Stimulated activated CD4-positive, alpha-beta T cell treated with anti-CD3 and anti-CD28 coated beads, TNF-alpha, amount 100 ng/mL, for 4 hours (primary cell): ENCODE data around the gene NBAS.

Experiments
- DNase-seq, 3 experiments: peaks; one replicate each; pipeline ENCODE4 v3.0.0-alpha.2; 2020; ENCODE audit warnings: low read depth in 3 of 3

NBAS gene

DNA sequence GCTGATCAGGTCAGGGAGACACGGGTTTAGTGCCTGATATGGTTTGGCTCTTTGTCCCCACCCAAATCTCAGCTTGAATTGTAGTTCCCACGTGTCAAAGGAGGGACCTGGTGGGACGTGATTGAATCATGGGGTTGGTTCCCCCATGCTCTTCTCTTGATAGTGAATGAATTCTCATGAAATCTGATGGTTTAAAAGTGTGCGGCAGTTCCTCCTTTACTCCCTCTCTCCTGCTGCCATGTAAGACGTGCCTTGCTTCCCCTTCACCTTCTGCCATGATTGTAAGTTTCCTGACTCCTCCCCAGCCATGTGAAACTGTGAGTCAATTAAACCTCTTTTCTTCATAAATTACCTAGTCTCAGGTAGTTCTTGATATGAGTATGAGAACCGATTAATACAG, 424.5 kb downstream of the NBAS start:
- no peak for DNase-seq

DNA sequence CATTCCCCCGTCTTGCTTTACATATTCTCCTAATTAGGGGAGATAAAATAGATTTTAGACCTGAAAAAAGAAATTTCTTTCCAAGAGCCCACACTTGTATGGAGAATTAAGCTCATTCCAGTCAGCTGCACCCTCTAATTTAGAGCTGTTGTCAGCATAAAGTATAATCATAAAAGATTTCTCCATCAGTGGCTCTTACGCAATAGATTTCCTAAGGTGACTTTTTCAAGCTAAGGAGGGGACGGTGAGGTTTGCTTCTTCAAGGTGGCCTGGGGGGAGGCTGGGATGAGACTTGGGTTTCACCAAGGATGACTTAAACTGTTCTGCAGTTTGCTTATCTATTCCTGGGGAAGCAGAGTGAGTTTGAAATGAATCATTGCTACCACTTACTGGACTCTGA, 426.2 kb downstream of the NBAS start:
- no peak for DNase-seq

DNA sequence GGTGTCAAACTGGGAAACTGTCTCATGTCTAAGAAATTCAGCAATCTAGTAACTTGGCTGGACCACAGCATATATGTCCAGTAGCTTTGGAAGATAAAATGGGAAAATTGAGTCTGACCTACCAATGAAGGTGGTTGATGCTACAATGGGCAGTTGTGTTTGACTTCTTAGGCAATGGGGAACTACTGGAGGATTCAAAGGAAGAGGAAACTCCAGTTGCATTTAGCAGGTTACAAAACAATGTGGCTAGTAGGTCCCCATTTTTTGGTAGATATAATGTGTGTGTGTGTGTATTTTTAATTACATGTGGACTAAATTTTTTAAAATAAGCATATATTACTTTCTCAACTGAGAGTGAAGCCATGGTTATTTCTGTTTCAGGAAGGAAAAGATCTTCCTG, 427.7 kb downstream of the NBAS start:
- no peak for DNase-seq

DNA sequence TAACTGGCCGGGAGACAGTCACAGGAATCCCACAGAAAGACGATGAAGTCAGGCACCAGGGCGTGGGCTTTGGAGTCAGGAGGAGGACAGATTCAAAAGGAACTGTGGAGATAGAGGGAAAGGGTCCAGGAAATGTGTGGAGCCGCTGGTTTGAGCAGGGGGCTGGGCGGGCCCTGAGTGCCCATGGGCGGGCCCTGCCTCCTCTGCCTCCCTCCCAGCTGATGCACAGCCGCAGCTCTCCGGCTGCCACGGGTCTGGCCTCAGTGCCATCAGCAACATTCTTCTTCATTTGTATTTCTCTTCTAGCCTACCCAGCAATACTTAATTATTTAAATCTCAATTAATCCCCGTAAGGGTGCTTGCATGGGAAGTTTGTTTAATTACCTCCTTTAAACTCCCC, 432.3 kb downstream of the NBAS start:
- no peak for DNase-seq

DNA sequence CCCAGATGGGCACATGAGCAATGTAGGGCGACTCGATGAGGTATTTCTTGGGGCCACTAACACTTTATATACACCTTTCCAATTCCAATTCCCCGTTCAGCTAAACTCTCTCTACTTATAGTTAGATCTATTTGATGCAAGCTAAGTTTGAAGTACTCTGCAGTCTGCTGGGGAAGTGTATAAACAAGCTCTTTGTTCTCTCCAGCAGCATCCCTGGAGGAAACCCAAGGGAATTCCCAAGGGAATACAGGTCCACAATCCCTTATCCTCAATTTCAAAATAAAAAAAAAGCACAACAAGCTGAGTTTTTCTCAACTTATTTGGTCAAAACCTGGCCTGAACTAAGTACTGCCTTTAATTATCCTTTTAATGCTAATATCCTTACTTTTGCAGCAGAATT, 433.3 kb downstream of the NBAS start:
- DNase-seq, result no peak

DNA sequence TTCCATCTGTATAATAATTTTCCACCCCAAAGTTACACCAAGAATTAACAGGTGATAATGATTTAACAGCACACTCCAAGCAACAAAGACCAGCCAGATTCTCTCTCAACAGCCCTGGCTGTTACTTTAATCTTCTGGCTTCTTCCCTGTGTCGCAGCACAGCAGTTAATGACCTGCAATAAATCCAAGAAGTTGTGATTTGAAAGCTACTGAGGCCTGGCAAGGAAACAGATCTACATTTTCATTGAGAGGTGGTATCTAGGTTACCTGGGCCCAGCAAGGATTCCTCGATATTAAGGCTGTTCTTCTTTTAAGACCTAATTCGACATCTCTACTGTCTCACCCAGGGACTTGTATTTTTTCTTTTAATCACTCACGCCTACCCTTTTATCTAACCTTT, 433.8 kb downstream of the NBAS start:
- DNase-seq, result no peak

DNA sequence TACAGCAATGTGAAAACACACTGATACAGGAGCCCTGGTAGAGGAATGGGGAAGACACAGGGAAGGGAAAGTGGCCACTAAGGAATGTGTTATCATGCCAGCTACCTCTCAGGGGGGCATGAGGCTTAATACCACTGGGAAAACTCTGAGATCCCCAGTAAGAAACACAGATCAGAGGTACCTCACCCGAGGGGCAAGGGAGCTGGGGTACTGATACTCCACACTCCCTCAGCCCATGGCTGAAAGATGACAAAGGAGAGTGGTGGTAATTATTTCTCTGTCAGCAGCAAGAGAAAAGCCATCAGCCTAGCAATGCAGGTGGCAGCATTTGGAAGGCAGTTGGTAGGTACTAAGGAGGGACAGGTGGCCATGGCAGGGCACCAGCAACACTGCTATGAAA, 434.8 kb downstream of the NBAS start:
- DNase-seq, result no peak

DNA sequence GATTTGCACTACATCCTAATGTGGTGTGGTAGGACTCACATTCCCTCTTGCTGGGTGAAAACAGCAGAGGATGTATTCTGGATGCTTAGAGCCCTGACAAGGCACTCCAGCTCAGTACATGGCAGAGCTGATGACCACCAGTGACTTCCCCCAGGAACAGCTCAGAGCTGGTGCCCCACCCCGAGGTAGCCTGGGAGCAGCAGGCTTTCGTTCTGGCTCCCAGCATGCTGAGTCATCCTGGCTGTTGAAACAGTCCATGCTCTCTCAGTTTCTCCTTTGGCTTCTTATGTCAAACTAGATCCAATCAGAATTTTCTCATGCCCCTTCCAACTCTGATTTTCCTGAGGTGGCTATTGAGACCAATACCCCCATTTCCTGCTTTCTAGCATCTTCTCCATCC, 438.2 kb downstream of the NBAS start:
- DNase-seq, result no peak

DNA sequence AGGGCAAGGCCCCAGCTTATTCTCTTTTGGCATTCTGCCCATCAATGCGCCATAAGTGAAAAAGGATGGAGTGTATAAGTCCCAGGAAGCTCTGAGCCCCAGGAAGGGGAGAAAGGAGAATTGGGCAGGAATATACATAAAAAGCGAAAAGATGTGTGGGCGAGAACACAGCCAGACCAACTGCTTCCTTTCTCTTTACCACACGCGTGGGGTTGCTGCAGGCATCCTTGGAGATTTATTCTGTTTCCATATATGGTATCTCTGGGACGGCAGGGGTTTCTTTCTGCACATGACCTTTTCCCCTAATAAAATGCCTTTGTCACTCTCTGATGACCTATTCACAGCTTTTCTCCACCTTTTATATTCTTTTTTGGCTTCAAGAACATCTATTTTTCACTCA, 440.5 kb downstream of the NBAS start:
- DNase-seq, result no peak

DNA sequence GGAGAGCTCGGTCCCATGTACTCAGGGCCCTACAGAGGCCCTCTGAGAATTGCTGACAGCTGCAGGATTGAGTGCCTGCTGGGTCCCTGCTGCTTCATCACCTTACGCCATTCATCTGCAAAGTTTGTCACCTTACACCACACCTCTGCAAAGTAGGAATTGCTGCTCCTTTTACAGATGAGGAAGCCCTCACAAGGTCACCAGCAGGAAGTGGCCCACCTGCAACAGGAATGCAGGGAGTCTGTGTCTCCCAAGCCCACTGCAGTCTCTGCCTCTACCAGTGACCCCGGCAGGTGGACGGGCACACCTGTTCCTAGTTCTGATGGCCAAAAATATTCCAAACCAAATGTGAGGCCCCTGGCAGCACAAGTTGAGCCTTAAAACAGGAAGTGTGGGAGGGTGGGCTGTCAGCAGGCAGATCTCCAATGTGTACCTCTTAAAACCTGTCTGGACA, 441.4 kb downstream of the NBAS start:
- DNase-seq, result no peak

DNA sequence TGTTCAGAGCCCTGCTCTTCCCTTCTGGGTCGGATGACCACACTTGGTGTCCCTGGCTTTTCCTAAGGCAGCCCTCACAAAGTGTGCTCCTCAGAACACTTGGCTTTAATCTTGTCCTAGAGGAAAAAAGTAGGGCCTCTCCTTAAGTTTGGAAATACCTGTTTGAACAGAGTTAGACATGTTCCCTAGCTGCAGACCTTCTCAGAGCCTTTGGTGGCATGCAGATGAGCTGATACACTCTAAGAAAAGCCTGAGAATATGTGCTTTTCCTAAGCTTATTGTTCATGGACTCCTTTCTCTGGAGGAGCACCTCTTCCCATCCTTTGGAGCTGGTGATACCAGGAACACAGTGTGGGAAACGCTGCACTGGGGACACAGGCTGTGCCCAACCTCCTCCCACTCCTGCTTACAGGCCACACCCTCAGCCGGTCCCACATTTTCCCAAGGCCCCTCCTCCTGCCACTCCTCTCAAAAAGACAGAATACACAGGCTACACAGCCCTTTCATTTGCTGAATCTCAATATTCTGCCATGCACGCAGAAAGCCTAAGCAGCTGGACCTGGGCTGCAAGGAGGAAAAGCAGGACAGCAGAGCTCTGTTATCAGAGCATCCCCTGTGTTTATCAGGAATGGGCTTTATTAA, 443.6 kb downstream of the NBAS start:
- DNase-seq, result no peak
